Gastroesophageal sphincter (tissue), 4 donors: ENCODE measurements around the gene ST8SIA6. TPM values are rescaled to one million over a fixed set of nuclear protein-coding genes. Genes with fewer than 3 reads are reported as not detected.
"Not testable (repeated sequence)": the region's sequence is repeated elsewhere in the genome, so short reads cannot be mapped to it uniquely, and the experiment has no call there.

Experiments used
- ATAC-seq: fragments of 150-250 bp; one replicate; pipeline ENCODE4 v1.9.1; 2016; ENCODE audit warnings: mild to moderate bottlenecking, moderate library complexity
- H3K27ac ChIP-seq, 4 donors: fragments of 200-600 bp; sonication (generic) in 3 of 4; 1 replicate in 3 of 4; 2 replicates in 1 of 4; pipeline ENCODE4 v1.5.1; 2016 to 2019
- H3K27me3 ChIP-seq: fragments of 200-600 bp; sonication (generic); one replicate; pipeline ENCODE4 v1.5.1; 2019
- H3K36me3 ChIP-seq, 2 donors: fragments of 200-600 bp; sonication (generic); one replicate each; pipeline ENCODE4 v1.5.1; 2019; ENCODE audit warnings: control low read depth in 1 of 2
- H3K4me1 ChIP-seq, 3 donors: fragments of 200-600 bp; sonication (generic); 1 replicate in 2 of 3; 2 replicates in 1 of 3; pipeline ENCODE4 v1.5.1; 2016 to 2019; ENCODE audit warnings: control low read depth in 2 of 3
- H3K4me3 ChIP-seq, 2 donors: fragments of 200-600 bp; sonication (generic); one replicate each; pipeline ENCODE4 v1.5.1; 2019; ENCODE audit warnings: mild to moderate bottlenecking in 1 of 2, moderate library complexity in 1 of 2
- H3K9me3 ChIP-seq, 3 donors: fragments of 200-600 bp; sonication (generic); one replicate each; pipeline ENCODE4 v1.5.1; 2017 to 2019; ENCODE audit warnings: control low read depth in 2 of 3
- EP300 ChIP-seq: sonication (generic); formaldehyde crosslinking; IDR thresholded peaks from one replicate; pipeline ENCODE4 v1.6.1; 2017; ENCODE audit warnings: antibody characterized with exemption, mild to moderate bottlenecking
- POLR2A ChIP-seq, 2 donors: fragments of 450-650 bp; IDR thresholded peaks; one replicate each; pipeline ENCODE4 v1.6.1; 2017; ENCODE audit warnings: antibody characterized with exemption in 2 of 2, mild to moderate bottlenecking in 2 of 2, moderate library complexity in 1 of 2
- POLR2AphosphoS5 ChIP-seq: sonication (generic); formaldehyde crosslinking; IDR thresholded peaks from one replicate; pipeline ENCODE4 v1.6.1; 2017; ENCODE audit warnings: antibody characterized with exemption
- WGBS, 2 donors: methylation state at CpG; one replicate each; pipeline ENCODE4 v1.1.5; 2018; ENCODE audit warnings: low coverage in 1 of 2; 5-methylcytosine and 5-hydroxymethylcytosine counted together
- total RNA-seq, 4 donors: library from RNA; depleted of rRNA; stranded (reverse); fragments of >200 nt; gene quantifications; one replicate each; pipeline ENCODE4 v1.1.0, GENCODE V29; 2016
- TF ChIP-seq, protein P1 (sequence below), 4 experiments: fragments of 200-600 bp in 2 of 4; fragments of 450-650 bp in 2 of 4; sonication (generic) in 1 of 4; IDR thresholded peaks; one replicate each; pipeline ENCODE4 v1.5.1; 2017 to 2019; ENCODE audit warnings: antibody characterized with exemption in 4 of 4, mild to moderate bottlenecking in 2 of 4, moderate library complexity in 2 of 4

Gene ST8SIA6
- total RNA-seq, 4 donors from 2014 or later = 1.5 to 1.9 TPM; not detected in 2

GRCh38 chr10:17444388-17444714 lies 10.0 kb downstream of the ST8SIA6 start:
- Histone ChIP-seq H3K36me3 (no peaks in the 10 kb centered on the region), H3K9me3 (peaks cover 0 to 16% (median 0%) of the 10 kb centered on the region in 3 donors), H3K27me3 (peaks cover 19% of the 10 kb centered on the region), H3K4me1 (peaks cover 0 to 7% (median 0%) of the 10 kb centered on the region in 3 donors), H3K27ac (no peak overlapping the region), H3K4me3 (no peak overlapping the region)
- ATAC-seq = no peak
- TF ChIP-seq, protein P1, sequence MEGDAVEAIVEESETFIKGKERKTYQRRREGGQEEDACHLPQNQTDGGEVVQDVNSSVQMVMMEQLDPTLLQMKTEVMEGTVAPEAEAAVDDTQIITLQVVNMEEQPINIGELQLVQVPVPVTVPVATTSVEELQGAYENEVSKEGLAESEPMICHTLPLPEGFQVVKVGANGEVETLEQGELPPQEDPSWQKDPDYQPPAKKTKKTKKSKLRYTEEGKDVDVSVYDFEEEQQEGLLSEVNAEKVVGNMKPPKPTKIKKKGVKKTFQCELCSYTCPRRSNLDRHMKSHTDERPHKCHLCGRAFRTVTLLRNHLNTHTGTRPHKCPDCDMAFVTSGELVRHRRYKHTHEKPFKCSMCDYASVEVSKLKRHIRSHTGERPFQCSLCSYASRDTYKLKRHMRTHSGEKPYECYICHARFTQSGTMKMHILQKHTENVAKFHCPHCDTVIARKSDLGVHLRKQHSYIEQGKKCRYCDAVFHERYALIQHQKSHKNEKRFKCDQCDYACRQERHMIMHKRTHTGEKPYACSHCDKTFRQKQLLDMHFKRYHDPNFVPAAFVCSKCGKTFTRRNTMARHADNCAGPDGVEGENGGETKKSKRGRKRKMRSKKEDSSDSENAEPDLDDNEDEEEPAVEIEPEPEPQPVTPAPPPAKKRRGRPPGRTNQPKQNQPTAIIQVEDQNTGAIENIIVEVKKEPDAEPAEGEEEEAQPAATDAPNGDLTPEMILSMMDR (IDR thresholded peaks at IDR 0.05) = no peak
- WGBS, 2 donors = no CpG with 5 or more reads among the region's 2 CpGs

DNA sequence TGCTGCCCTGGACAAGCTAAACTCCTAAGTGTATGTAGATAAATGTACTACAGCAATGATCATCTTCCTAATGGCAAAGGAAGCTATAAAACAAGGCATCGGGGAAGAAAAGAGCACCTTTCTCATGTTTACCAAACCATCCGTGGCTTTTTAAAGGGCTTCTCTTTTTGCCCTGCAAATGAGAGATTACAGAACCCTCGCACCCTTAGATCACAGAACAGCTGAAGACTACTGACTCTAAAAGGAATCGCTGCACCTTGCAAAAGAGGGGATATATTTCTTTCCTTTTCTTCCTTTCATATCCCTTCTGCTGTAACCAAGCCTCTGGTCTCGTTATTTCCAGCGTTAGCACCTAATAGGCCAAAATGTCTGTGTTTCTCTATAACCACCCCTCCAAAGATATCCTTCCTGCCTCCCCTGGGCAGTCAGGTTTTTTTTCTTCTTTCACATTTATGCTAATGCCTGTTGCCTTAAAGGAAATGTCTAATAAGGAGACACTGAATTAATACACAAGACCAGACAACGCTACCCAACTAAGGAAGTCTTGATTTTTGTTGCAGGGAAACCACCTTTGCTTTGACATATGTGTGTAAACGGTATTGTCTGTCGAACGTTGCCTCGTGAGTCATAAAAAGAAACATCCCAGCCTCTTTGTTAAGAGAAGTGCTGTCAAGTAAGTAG lies 10.5 kb downstream of the ST8SIA6 start:
- ATAC-seq = no peak

GRCh38 chr10:17438583-17438982 lies 15.8 kb downstream of the ST8SIA6 start:
- peaks cover 39% of the 10 kb centered on the region for H3K27me3 ChIP-seq
- 17 to 100% methylated on average over 1 of the region's 1 CpG for WGBS, 2 donors
- H3K9me3 ChIP-seq = no peaks in the 10 kb centered on the region
- TF ChIP-seq POLR2AphosphoS5 = no peak
- TF ChIP-seq POLR2A (IDR thresholded peaks at IDR 0.05) = no peak
- TF ChIP-seq EP300 = no peak
- TF ChIP-seq, protein P1 (IDR thresholded peaks at IDR 0.05) = no peak
- ATAC-seq = no peak
- no peaks in the 10 kb centered on the region for H3K4me1 ChIP-seq
- H3K4me3 ChIP-seq = no peak overlapping the region
- H3K27ac ChIP-seq = no peak overlapping the region
- no peaks in the 10 kb centered on the region for H3K36me3 ChIP-seq

More for the DNA sequence above, 10.5 kb downstream of the ST8SIA6 start:
- TF ChIP-seq POLR2A (IDR thresholded peaks at IDR 0.05) (no peak), POLR2AphosphoS5 (no peak), EP300 (no peak)
- TF ChIP-seq, protein P1 (IDR thresholded peaks at IDR 0.05) = no peak
- no peaks in the 10 kb centered on the region for H3K36me3 ChIP-seq
- H3K4me3 ChIP-seq = no peak overlapping the region
- H3K9me3 ChIP-seq = peaks cover 0 to 11% (median 0%) of the 10 kb centered on the region in 3 donors
- peaks cover 19% of the 10 kb centered on the region for H3K27me3 ChIP-seq
- H3K27ac ChIP-seq = no peak overlapping the region
- 54% methylated on average over 10 to 11 of the region's 11 CpGs for WGBS, 2 donors
- H3K4me1 ChIP-seq = peaks cover 0 to 7% (median 0%) of the 10 kb centered on the region in 3 donors

GRCh38 chr10:17436578-17436977 lies 17.8 kb downstream of the ST8SIA6 start:
- 89% methylated on average over 2 of the region's 2 CpGs; no CpG with 5 or more reads in 1 of the 2 donors for WGBS, 2 donors
- H3K4me1 ChIP-seq, H3K27ac ChIP-seq, H3K9me3 ChIP-seq, H3K4me3 ChIP-seq, ATAC-seq, H3K36me3 ChIP-seq: not testable (repeated sequence)
- H3K27me3 ChIP-seq = peaks cover 43% of the 10 kb centered on the region

DNA sequence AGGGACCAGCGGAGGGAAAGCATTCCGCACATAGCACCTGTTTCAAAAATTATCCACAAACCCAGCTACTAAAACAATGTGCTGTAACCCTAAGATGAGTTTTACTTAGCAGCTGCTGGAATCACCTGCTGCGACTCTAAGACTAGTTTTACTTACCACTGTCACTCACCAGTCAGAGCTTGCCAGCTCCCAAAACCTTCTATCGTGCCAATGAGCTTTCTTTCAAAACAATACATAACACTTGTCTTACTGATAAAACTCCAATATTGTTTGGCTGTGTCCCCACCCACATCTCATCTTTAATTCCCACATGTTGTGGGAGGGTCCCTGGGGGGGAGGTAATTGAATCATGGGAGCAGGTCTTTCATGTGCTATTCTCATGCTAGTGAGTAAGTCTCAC lies 18.4 kb downstream of the ST8SIA6 start:
- Histone ChIP-seq H3K27me3 (peaks cover 45% of the 10 kb centered on the region), H3K9me3 (no peaks in the 10 kb centered on the region), H3K27ac (no peak overlapping the region), H3K4me3 (no peak overlapping the region), H3K4me1 (no peaks in the 10 kb centered on the region), H3K36me3 (no peaks in the 10 kb centered on the region)
- WGBS, 2 donors = 74 to 93% methylated on average over 4 of the region's 4 CpGs
- no peak for ATAC-seq
- TF ChIP-seq POLR2A (IDR thresholded peaks at IDR 0.05) (no peak), EP300 (no peak), POLR2AphosphoS5 (no peak)
- TF ChIP-seq, protein P1 (IDR thresholded peaks at IDR 0.05) = no peak
